GM19043 (cell line): Measurements from ENCODE around the gene KRTAP10-12.
"Not testable (repeated sequence)": the region's sequence is repeated elsewhere in the genome, so short reads cannot be mapped to it uniquely, and the experiment has no call there.

Experiments used
- ATAC-seq: cut with Tn5 transposase; IDR thresholded peaks from one replicate; pipeline ENCODE4 v1.9.1; 2021; ENCODE audit warnings: low read depth; ENCODE audit not compliant: unreplicated experiment

KRTAP10-12 gene

GRCh38 chr21:44667612-44668011 is 29.4 kb upstream of the KRTAP10-12 start:
- ATAC-seq: no peak

GRCh38 chr21:44670642-44671432 is 26.1 kb upstream of the KRTAP10-12 start:
- no peak for ATAC-seq

- no peak for ATAC-seq
Observed at GRCh38 chr21:44671911-44672310, 25.1 kb upstream of the KRTAP10-12 start.

- ATAC-seq: no peak
Observed at GRCh38 chr21:44677881-44678280, 19.1 kb upstream of the KRTAP10-12 start.

- ATAC-seq: no peak
Observed at GRCh38 chr21:44681152-44681551, 15.8 kb upstream of the KRTAP10-12 start.

- ATAC-seq: no peak
Observed at GRCh38 chr21:44681861-44682579, 15.0 kb upstream of the KRTAP10-12 start, which contains the start of gene KRTAP12-1. KRTAP12-1 (minus strand) TSS chr21:44682163; CDS start chr21:44682123, 40 bp downstream.

GRCh38 chr21:44682580-44683151 is 14.3 kb upstream of the KRTAP10-12 start:
- ATAC-seq: no peak

- no peak for ATAC-seq
Observed at GRCh38 chr21:44684077-44684476, 12.9 kb upstream of the KRTAP10-12 start.

GRCh38 chr21:44684483-44684882 is 12.5 kb upstream of the KRTAP10-12 start:
- ATAC-seq: no peak

GRCh38 chr21:44685050-44685449 is 11.9 kb upstream of the KRTAP10-12 start:
- not testable (repeated sequence) for ATAC-seq

- no peak for ATAC-seq
Observed at GRCh38 chr21:44686000-44686781, 10.8 kb upstream of the KRTAP10-12 start.

- no peak for ATAC-seq
Observed at GRCh38 chr21:44686843-44687561, 10.0 kb upstream of the KRTAP10-12 start.

GRCh38 chr21:44687671-44688070 is 9.3 kb upstream of the KRTAP10-12 start:
- ATAC-seq: no peak

- ATAC-seq: not testable (repeated sequence)
Observed at GRCh38 chr21:44689740-44690139, 7.2 kb upstream of the KRTAP10-12 start.

- no peak for ATAC-seq
Observed at GRCh38 chr21:44691686-44692085, 5.3 kb upstream of the KRTAP10-12 start.

- ATAC-seq: no peak
Observed at GRCh38 chr21:44692798-44693512, 4.0 kb upstream of the KRTAP10-12 start.

GRCh38 chr21:44694776-44695175 is 2.2 kb upstream of the KRTAP10-12 start:
- no peak for ATAC-seq

- no peak for ATAC-seq
Observed at GRCh38 chr21:44695184-44695583, 1.8 kb upstream of the KRTAP10-12 start.

GRCh38 chr21:44695641-44696040 is 1.3 kb upstream of the KRTAP10-12 start:
- no peak for ATAC-seq
